ENCODE data around the gene BAZ2B. TPM values are rescaled to one million over a fixed set of nuclear protein-coding genes. Genes with fewer than 3 reads are reported as not detected.

BAZ2B gene
- total RNA-seq, 6 experiments from 2014 or later: 18.0 to 32.8 (median 24.2) TPM

DNA sequence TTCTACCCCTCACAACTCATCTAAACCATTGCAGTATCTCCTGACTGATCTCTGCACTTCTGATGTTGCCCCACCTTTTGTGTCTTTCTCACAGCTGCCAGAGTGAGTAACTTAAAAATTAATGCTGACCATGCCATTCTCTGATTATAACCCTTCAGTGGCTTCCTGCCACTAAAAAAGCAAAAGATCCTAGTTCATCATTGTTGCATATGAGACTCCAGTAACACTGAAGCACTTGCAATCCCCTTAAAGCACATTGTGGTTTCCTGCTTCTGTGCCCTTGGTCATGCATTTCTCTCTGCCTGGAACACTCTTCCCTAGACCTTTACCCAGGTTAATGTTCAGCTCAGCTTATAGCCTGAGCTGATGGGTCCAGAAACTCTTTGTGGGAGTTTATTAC lies 234.8 kb downstream of the BAZ2B start:
- H3K27ac ChIP-seq: no peak overlapping the region
- ATAC-seq: peak in 3 of 4 donors; percentile 45 to 66 (median 48)
- H3K36me3 ChIP-seq: peaks cover 0 to 23% (median 0%) of the 10 kb centered on the region in 4 donors
- no peaks in the 10 kb centered on the region for H3K27me3 ChIP-seq
- H3K9me3 ChIP-seq: no peaks in the 10 kb centered on the region
- H3K4me1 ChIP-seq: peaks cover 0 to 5% (median 0%) of the 10 kb centered on the region in 4 donors
- TF ChIP-seq, protein P1, sequence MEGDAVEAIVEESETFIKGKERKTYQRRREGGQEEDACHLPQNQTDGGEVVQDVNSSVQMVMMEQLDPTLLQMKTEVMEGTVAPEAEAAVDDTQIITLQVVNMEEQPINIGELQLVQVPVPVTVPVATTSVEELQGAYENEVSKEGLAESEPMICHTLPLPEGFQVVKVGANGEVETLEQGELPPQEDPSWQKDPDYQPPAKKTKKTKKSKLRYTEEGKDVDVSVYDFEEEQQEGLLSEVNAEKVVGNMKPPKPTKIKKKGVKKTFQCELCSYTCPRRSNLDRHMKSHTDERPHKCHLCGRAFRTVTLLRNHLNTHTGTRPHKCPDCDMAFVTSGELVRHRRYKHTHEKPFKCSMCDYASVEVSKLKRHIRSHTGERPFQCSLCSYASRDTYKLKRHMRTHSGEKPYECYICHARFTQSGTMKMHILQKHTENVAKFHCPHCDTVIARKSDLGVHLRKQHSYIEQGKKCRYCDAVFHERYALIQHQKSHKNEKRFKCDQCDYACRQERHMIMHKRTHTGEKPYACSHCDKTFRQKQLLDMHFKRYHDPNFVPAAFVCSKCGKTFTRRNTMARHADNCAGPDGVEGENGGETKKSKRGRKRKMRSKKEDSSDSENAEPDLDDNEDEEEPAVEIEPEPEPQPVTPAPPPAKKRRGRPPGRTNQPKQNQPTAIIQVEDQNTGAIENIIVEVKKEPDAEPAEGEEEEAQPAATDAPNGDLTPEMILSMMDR (IDR thresholded peaks at IDR 0.05): no peak
- TF ChIP-seq POLR2A (IDR thresholded peaks at IDR 0.05): no peak
- intact Hi-C loops (cut with DNase I): no loop called here
- H3K4me3 ChIP-seq: no peak overlapping the region
- no peak for DNase-seq

DNA sequence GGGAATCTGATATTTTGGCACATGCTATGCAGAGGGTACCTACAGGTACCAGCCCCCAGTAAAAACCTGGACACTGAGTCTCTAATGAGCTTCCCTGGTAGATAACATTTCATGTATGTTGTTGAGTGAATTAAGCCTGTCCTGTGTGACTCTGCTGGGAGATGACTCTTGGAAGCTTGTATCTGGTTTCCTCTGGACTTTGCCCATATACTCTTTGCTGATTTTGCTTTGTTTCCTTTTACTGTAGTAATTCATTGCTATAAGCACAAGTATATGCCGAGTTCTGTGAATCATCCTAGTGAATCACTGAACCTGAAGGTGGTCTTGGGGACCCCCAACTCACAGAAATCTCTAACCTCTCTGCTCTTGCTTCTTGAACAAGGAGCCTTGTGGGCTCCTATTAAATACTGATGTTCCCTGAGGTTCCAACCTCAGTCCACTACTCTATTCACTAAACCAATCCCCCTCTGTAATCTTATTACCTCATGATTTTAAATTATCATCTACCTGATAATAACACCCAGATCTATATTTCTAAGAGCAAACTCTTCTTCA lies 235.6 kb downstream of the BAZ2B start:
- no peaks in the 10 kb centered on the region for H3K9me3 ChIP-seq
- DNase-seq: no peak
- H3K27ac ChIP-seq: no peak overlapping the region
- intact Hi-C loops (cut with DNase I): no loop called here
- WGBS (ENCODE audit: insufficient coverage, low coverage, low lambda C conversion rate, missing lambda C conversion rate): 50% methylated on average over 1 of the region's 1 CpG
- H3K4me3 ChIP-seq: no peak overlapping the region
- ATAC-seq: peak in 3 of 4 donors; percentile 64 to 94 (median 78)
- no peak for TF ChIP-seq POLR2A (IDR thresholded peaks at IDR 0.05)
- TF ChIP-seq, protein P1 (IDR thresholded peaks at IDR 0.05): no peak
- H3K36me3 ChIP-seq: peaks cover 0 to 15% (median 0%) of the 10 kb centered on the region in 4 donors
- H3K4me1 ChIP-seq: peaks cover 0 to 5% (median 0%) of the 10 kb centered on the region in 4 donors
- no peaks in the 10 kb centered on the region for H3K27me3 ChIP-seq

DNA sequence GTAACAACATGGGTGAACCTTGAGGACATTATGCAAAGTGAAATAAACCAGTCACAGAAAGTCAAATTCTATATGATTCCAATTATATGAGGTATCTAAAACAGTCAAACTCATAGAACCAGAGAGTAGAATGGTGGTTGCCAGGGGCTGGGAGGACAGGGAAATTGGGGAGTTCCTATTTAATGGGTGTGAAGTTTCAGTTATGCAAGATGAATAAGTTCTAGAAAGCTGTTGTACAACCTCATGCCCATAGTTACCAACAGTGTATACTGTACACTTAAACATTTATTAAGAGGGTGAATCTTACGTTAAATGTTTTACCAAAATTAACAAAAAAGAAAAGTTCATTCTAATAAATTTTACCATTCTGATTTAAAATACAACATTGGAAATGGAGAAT lies 237.2 kb downstream of the BAZ2B start:
- intact Hi-C loops (cut with DNase I): no loop called here
- 44% methylated on average over 1 of the region's 1 CpG for WGBS (ENCODE audit: insufficient coverage, low coverage, low lambda C conversion rate, missing lambda C conversion rate)
- DNase-seq (no peak), ATAC-seq (no peak)
- Histone ChIP-seq H3K36me3 (peaks cover 0 to 8% (median 3%) of the 10 kb centered on the region in 4 donors), H3K9me3 (no peaks in the 10 kb centered on the region), H3K4me1 (peaks cover 0 to 5% (median 0%) of the 10 kb centered on the region in 4 donors), H3K27me3 (no peaks in the 10 kb centered on the region), H3K27ac (no peak overlapping the region), H3K4me3 (no peak overlapping the region)
- TF ChIP-seq, protein P1 (IDR thresholded peaks at IDR 0.05): no peak
- TF ChIP-seq POLR2A (IDR thresholded peaks at IDR 0.05): no peak

DNA sequence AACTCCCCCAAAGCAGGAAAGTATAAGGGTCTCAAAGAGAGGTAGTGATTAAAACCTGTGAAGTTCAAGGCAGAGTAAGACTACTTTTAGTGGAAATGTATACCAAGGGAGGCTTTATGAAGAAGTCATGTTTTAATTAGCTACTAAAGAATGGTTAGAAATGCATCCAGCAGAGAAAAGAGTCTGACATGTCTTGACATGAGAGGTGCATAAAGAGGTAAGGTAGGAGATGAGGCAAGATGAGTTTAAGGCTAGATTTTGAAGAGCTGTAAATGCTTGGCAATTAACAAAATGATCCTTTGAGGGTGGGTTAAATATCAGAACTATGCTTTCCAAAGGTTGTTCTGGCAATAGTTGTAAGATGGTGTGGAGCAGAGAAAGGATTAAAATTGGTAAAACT lies 241.1 kb downstream of the BAZ2B start:
- TF ChIP-seq POLR2A (IDR thresholded peaks at IDR 0.05): no peak
- TF ChIP-seq, protein P1 (IDR thresholded peaks at IDR 0.05): no peak
- Histone ChIP-seq H3K4me1 (no peaks in the 10 kb centered on the region), H3K27ac (no peak overlapping the region), H3K4me3 (no peak overlapping the region), H3K9me3 (no peaks in the 10 kb centered on the region), H3K27me3 (no peaks in the 10 kb centered on the region), H3K36me3 (peaks cover 0 to 19% (median 8%) of the 10 kb centered on the region in 4 donors)
- intact Hi-C loops (cut with DNase I): no loop called here
- no peak for ATAC-seq
- no peak for DNase-seq

DNA sequence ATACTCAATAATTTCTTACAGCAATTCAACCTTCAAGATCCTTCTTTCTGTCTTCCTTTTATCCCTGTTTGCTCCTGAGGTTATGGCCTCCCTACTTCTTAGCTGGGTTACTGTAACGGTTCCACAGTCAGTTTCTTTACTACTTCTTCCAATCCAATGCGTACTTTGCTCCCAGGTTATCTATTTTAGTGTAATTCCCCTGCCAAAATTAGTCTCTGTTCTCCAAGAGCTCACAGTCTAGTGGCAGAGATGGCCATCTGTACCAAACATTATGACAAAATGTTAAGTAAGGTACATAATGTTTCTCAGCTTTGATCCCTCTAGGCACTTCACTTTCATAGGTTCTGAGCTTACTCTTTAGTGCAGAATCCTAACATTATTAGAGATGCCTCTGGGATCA lies 244.8 kb downstream of the BAZ2B start:
- H3K27ac ChIP-seq: no peak overlapping the region
- no peaks in the 10 kb centered on the region for H3K9me3 ChIP-seq
- peaks cover 0 to 34% (median 8%) of the 10 kb centered on the region in 4 donors for H3K36me3 ChIP-seq
- intact Hi-C loops (cut with DNase I): no loop called here
- no peaks in the 10 kb centered on the region for H3K27me3 ChIP-seq
- 38% methylated on average over 2 of the region's 2 CpGs for WGBS (ENCODE audit: insufficient coverage, low coverage, low lambda C conversion rate, missing lambda C conversion rate)
- DNase-seq: no peak
- no peak overlapping the region for H3K4me3 ChIP-seq
- TF ChIP-seq, protein P1 (IDR thresholded peaks at IDR 0.05): no peak
- no peak for TF ChIP-seq POLR2A (IDR thresholded peaks at IDR 0.05)
- no peaks in the 10 kb centered on the region for H3K4me1 ChIP-seq
- peak; percentile 55 to 81 (median 63) for ATAC-seq

Measured in right lobe of liver (tissue), 6 donors.